Measurements from ENCODE around the gene TLL2. TPM values are rescaled to one million over a fixed set of nuclear protein-coding genes. Genes with fewer than 3 reads are reported as not detected.

The TLL2 gene
- total and polyA plus RNA-seq, 9 of the 15 experiments (the other 6 are each of a cell fraction or from before 2014, with no cell fraction given): 0.09 TPM; not detected in 8

GRCh38 chr10:96390460-96390864, 123.3 kb downstream of the TLL2 start:
- Histone ChIP-seq H3K27ac (ENCODE audit: extremely low read depth, low read depth, low read length) (no peak overlapping the region), H3K9me3 (replicated peaks; ENCODE audit: control insufficient read depth, insufficient read depth, low read depth, low read length) (no peaks in the 10 kb centered on the region), H3K4me3 (no peak overlapping the region), H2AFZ (ENCODE audit: low read depth, low read length) (no peak overlapping the region), H3K27me3 (ENCODE audit: control insufficient read depth in 2 of 2, insufficient read depth in 2 of 2, low read length in 2 of 2) (peaks cover 2 to 55% of the 10 kb centered on the region in 2 experiments; a peak in 4 of 5 replicates), H3K4me2 (ENCODE audit: insufficient read depth, low read length) (no peak overlapping the region), H3K36me3 (ENCODE audit: control insufficient read depth, insufficient read depth, low read length) (no peaks in the 10 kb centered on the region), H3K79me2 (ENCODE audit: control insufficient read depth, insufficient read depth, low read length) (no peaks in the 10 kb centered on the region), H3K9me1 (ENCODE audit: control insufficient read depth, insufficient read depth, low read length) (no peaks in the 10 kb centered on the region), H3K4me1 (replicated peaks in 1 of 2; ENCODE audit: control insufficient read depth in 2 of 2, insufficient read depth in 2 of 2, low read length in 2 of 2) (no peaks in the 10 kb centered on the region), H3K9ac (ENCODE audit: insufficient read depth in 1 of 2, low read depth in 2 of 2, low read length in 2 of 2) (no peak overlapping the region), H4K20me1 (replicated peaks; ENCODE audit: control insufficient read depth, insufficient read depth, low read length) (no peaks in the 10 kb centered on the region)
- no TSS peak for BruUV-seq (replicated peaks)
- intact Hi-C loops (cut with micrococcal nuclease): loop anchor here (10.0 kb wide), 1 partner anchor 254 kb away; no protein-coding TSS in a partner anchor
- ChIA-PET POLR2A (interaction anchor here (0.7 kb wide), 1 partner anchor 285 kb away, joined by 3 read pairs; no protein-coding TSS in a partner anchor), CTCF (ENCODE audit: low intra/inter-chr PET ratio) (interaction anchor here (0.7 kb wide), 1 partner anchor 123 kb away, joined by 3 read pairs; no protein-coding TSS in a partner anchor)
- in situ Hi-C loops (cut with MboI): no loop called here
- TF ChIP-seq ZNF445 (CRISPR knock-in tag; IDR thresholded peaks at IDR 0.05; ENCODE audit: low read depth) (no peak), ARHGAP35 (IDR thresholded peaks at IDR 0.05; ENCODE audit: partially characterized antibody) (no peak), TRIM28 (IDR thresholded peaks at IDR 0.05) (no peak), CTBP1 (IDR thresholded peaks at IDR 0.05; ENCODE audit: borderline replicate concordance) (no peak), PHF8 (IDR thresholded peaks at IDR 0.05; ENCODE audit: borderline replicate concordance, low read length) (no peak), NFATC3 (IDR thresholded peaks at IDR 0.05) (no peak), PHF21A (IDR thresholded peaks at IDR 0.05; ENCODE audit: borderline replicate concordance, low read depth) (no peak), NFIX (CRISPR knock-in tag; IDR thresholded peaks at IDR 0.05; ENCODE audit: low read depth) (no peak), MCM5 (IDR thresholded peaks at IDR 0.05; ENCODE audit: low read depth) (no peak), GMEB1 (CRISPR knock-in tag; IDR thresholded peaks at IDR 0.05) (no peak)
- TF ChIP-seq, protein P1, sequence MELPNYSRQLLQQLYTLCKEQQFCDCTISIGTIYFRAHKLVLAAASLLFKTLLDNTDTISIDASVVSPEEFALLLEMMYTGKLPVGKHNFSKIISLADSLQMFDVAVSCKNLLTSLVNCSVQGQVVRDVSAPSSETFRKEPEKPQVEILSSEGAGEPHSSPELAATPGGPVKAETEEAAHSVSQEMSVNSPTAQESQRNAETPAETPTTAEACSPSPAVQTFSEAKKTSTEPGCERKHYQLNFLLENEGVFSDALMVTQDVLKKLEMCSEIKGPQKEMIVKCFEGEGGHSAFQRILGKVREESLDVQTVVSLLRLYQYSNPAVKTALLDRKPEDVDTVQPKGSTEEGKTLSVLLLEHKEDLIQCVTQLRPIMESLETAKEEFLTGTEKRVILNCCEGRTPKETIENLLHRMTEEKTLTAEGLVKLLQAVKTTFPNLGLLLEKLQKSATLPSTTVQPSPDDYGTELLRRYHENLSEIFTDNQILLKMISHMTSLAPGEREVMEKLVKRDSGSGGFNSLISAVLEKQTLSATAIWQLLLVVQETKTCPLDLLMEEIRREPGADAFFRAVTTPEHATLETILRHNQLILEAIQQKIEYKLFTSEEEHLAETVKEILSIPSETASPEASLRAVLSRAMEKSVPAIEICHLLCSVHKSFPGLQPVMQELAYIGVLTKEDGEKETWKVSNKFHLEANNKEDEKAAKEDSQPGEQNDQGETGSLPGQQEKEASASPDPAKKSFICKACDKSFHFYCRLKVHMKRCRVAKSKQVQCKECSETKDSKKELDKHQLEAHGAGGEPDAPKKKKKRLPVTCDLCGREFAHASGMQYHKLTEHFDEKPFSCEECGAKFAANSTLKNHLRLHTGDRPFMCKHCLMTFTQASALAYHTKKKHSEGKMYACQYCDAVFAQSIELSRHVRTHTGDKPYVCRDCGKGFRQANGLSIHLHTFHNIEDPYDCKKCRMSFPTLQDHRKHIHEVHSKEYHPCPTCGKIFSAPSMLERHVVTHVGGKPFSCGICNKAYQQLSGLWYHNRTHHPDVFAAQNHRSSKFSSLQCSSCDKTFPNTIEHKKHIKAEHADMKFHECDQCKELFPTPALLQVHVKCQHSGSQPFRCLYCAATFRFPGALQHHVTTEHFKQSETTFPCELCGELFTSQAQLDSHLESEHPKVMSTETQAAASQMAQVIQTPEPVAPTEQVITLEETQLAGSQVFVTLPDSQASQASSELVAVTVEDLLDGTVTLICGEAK (IDR thresholded peaks at IDR 0.05): no peak
- TF ChIP-seq, protein P1 (CRISPR knock-in tag; IDR thresholded peaks at IDR 0.05): no peak
- 0% methylated on average over 7 of the region's 7 CpGs for WGBS (ENCODE audit: insufficient coverage, low coverage, missing lambda C conversion rate)
- no peak for DNase-seq (ENCODE audit: extremely low read depth in 1 of 4, low spot score in 3 of 4)
- ATAC-seq: no peak
- FAIRE-seq: no peak

All from K562 (cell line).